ENCODE data around the gene C1orf21.

The C1orf21 gene

GRCh38 chr1:184356891-184357290 lies 29.9 kb upstream of the C1orf21 start:
- no peak for TF ChIP-seq CTCF (conservative IDR thresholded peaks at IDR 0.05; ENCODE audit: low read depth, low read length)
- no peak overlapping the region for H3K4me3 ChIP-seq (ENCODE audit: low read length)
- no peak for DNase-seq (ENCODE audit: low read depth)

- DNase-seq (ENCODE audit: low read depth): no peak
- TF ChIP-seq CTCF (conservative IDR thresholded peaks at IDR 0.05; ENCODE audit: low read depth, low read length): no peak
- H3K4me3 ChIP-seq (ENCODE audit: low read length): no peak overlapping the region
Observed at GRCh38 chr1:184358256-184358655, 28.6 kb upstream of the C1orf21 start.

- TF ChIP-seq CTCF (conservative IDR thresholded peaks at IDR 0.05; ENCODE audit: low read depth, low read length): no peak
- H3K4me3 ChIP-seq (ENCODE audit: low read length): no peak overlapping the region
- DNase-seq (ENCODE audit: low read depth): no peak
Observed at GRCh38 chr1:184359909-184360308, 26.9 kb upstream of the C1orf21 start.

GRCh38 chr1:184362876-184363275 lies 24.0 kb upstream of the C1orf21 start:
- no peak for TF ChIP-seq CTCF (conservative IDR thresholded peaks at IDR 0.05; ENCODE audit: low read depth, low read length)
- H3K4me3 ChIP-seq (ENCODE audit: low read length): no peak overlapping the region
- no peak for DNase-seq (ENCODE audit: low read depth)

GRCh38 chr1:184365699-184366098 lies 21.1 kb upstream of the C1orf21 start:
- TF ChIP-seq CTCF (conservative IDR thresholded peaks at IDR 0.05; ENCODE audit: low read depth, low read length): no peak
- H3K4me3 ChIP-seq (ENCODE audit: low read length): no peak overlapping the region
- DNase-seq (ENCODE audit: low read depth): no peak

GRCh38 chr1:184366997-184367396 lies 19.8 kb upstream of the C1orf21 start:
- no peak for DNase-seq (ENCODE audit: low read depth)
- no peak for TF ChIP-seq CTCF (conservative IDR thresholded peaks at IDR 0.05; ENCODE audit: low read depth, low read length)
- no peak overlapping the region for H3K4me3 ChIP-seq (ENCODE audit: low read length)

- DNase-seq (ENCODE audit: low read depth): no peak
- TF ChIP-seq CTCF (conservative IDR thresholded peaks at IDR 0.05; ENCODE audit: low read depth, low read length): no peak
- no peak overlapping the region for H3K4me3 ChIP-seq (ENCODE audit: low read length)
Observed at GRCh38 chr1:184367427-184368038, 19.3 kb upstream of the C1orf21 start.

Data from retinal pigment epithelial cell (primary cell).